HG03039 (cell line): ENCODE data around the gene RUNX2.

ENCODE experiments used
- ATAC-seq: cut with Tn5 transposase; IDR thresholded peaks from one replicate; pipeline ENCODE4 v1.9.1; 2021; ENCODE audit warnings: mild to moderate bottlenecking, moderate library complexity; ENCODE audit not compliant: unreplicated experiment

RUNX2 gene

DNA sequence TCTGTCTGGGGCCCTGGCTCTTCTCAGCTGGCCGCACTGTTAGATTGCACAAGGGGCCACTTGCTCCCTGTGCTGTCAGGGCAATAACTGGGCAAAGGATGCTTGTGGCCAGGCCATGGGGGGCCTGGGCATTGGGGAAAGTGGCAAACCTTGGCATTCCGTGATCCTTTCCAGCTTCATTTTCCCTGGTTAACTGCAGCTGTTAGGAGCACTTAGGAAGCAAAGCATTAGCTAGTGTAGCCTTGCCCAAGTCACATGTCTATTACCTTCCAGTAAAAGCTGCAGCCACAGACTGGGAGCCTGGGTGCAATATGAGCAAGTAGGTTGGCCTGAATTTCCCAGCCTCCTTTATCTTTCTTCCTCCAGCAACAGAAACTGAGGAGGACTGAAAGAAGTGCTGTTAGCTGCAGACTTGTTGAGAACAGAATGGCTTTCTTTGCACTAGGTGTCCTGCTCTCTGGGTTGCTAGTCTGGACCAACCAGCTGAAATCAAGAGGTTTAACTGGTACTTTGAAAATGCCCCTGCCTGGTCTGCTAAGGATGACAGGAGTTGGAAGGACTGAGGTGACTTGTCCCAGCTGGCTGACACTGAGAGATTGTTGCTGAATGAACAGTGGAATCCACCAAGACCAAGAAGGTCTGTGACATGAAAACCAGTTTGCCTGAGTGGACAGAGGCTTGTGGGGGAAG, 361.9 kb downstream of the RUNX2 start:
- no peak for ATAC-seq

GRCh38 chr6:45690846-45691245, 362.7 kb downstream of the RUNX2 start:
- ATAC-seq, result no peak

GRCh38 chr6:45691426-45691825, 363.3 kb downstream of the RUNX2 start:
- no peak for ATAC-seq

GRCh38 chr6:45692021-45692420, 363.9 kb downstream of the RUNX2 start:
- no peak for ATAC-seq

GRCh38 chr6:45696738-45697137, 368.6 kb downstream of the RUNX2 start:
- no peak for ATAC-seq

DNA sequence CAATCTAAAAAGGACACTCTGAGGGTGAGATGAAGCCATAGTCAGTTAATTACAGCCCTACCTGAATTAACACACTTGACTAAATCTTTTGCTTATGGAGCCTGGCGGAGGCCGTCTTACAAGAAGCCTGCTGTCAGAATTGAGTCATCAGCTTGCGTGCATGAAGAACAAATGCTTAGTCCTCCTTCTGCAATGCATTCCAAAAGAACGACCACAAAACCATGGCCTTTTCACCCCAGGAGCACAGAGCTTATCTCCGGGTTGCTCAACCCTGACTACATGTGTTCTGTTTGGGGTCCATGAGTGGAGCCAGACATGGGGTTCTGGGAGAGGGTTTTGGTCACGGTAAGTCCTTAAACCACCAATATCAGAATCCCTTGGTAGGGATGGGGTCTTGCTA, 369.5 kb downstream of the RUNX2 start:
- ATAC-seq, result no peak

- ATAC-seq, result no peak
Measured at GRCh38 chr6:45698046-45698445, 369.9 kb downstream of the RUNX2 start.

DNA sequence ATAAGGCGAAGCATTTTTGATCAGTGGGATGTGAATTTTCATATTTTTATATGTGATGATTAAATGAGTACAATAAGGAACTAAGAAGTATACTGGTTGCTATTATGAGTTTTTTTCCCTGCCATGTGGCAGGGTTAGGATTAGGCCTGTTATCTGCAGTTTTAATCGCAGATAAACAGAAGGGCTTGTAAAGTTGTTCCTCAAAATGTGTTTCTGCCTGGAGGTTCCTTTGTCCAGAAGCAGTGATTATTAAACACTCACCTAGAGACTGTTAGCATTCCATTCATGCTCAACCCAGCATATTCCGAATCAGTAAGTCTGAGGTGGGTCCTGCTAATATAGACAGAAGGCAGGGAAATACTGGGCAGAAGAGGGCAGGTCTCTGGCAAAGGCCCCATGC, 371.5 kb downstream of the RUNX2 start:
- ATAC-seq, result no peak

- no peak for ATAC-seq
Measured at GRCh38 chr6:45702849-45703739, 375.0 kb downstream of the RUNX2 start.

GRCh38 chr6:45704056-45704800, 376.1 kb downstream of the RUNX2 start:
- ATAC-seq, result no peak

DNA sequence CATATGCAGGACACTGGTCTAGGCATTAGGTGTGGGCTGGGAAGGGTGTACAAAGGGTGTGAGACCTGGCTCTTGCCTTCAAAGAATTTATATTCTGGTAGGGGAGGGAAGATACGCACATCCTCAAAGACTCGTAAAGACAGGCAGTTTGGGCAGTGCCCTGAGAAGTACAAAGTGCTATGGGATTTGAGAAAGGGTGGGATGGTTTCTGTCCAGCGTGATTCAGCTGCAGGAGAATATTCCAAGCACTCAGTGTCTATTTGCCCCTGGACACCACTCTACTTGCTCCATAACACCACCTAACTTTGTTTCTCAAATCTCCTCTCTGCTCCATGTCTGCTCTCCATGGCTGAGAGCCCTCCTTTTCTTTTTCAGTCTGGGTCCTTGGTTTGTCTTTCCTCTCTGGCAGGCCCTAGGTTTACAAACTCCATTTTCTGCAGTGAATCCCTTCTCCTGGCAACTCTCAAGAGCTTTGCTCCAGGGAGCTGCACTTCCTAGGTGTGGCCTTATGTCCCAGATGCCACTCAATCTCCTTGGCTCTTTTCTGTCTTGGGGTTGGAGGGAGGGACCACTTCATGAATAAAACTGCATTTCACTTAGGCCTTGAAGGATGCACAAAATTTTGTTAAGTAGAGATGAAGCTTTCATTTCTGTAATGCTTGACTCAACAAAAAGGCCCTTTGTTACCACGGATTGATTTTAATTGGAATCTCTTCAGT, 377.2 kb downstream of the RUNX2 start:
- ATAC-seq, result no peak

DNA sequence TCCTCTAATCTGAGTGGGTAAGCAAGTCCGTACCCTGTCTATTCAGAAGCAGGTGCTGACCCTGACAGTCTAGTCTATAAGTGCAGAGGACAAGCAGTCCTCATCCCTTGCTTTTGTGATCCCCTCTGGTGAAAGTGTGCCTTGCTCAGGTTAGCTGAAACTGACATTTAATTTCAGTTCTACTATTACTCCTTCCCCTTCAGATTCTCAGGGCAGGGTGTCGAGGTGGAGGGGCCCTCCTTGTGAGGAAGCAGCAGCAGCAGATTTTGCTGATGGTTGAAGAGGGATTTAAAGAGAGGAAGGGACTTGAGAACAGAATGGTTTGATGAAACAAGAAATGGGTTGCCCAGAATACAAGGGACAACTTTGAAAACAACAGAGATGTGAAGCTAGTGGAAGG, 378.2 kb downstream of the RUNX2 start:
- ATAC-seq, result no peak

DNA sequence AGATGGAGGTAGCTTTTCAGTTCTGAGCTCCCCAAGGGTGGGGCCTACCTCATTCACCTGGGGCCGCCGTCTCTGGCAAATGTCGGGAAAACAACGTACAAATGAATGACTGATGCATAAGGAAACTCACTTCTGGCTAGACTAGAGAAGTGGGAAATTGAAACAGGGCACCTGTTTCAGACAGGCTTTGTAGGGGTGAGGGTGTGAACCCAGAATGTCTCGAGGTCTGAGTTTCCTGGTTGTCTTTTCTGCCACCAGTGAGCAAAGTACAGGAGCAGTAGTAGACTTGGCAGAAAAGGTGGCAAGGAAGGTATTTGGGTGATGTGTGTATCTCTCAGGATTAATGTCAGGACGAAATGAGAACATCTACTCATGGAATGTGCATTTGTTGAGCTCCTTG, 379.0 kb downstream of the RUNX2 start:
- no peak for ATAC-seq

GRCh38 chr6:45709781-45710220, 381.7 kb downstream of the RUNX2 start:
- peak; percentile 55 for ATAC-seq

- ATAC-seq, result peak; percentile 60
Measured at GRCh38 chr6:45710304-45710821, 382.2 kb downstream of the RUNX2 start.

DNA sequence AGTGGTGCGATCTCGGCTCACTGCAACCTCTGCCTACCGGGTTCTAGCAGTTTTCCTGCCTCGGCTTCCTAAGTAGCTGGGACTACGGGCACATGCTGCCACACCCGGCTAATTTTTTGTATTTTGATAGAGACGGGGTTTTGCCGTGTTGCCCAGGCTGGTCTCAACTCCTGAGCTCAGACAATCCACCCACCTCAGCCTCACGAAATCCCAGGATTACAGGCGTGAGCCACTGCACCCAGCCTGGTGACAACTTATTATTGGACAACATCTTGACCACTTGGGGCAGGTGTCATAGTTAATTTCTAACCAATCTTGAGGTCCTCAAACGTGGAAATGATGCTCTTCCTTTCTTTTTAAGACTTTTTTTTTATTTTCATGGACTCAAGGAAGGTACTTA, 383.9 kb downstream of the RUNX2 start:
- no peak for ATAC-seq

DNA sequence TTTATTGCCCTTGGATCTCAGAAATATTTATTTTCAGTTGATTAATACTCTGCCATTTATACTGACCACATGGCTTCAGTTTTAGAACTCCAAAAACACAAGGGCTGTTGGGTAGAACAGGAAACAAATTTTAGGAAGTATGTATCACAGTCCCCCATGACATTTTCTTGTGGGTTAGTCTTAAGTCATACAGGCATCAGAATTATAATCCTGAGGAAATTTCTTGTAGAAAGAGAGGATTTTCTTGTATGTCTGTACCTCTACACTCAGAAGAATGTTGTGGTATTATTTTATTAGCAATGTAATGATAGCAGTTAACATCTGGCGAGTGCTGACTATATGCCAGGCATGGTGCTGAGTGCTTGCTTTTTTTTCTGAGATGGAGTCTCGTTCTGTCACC, 384.7 kb downstream of the RUNX2 start:
- ATAC-seq, result no peak
